HepG2 (cell line): ENCODE measurements around the gene IL24. TPM values are rescaled to one million over a fixed set of nuclear protein-coding genes. Genes with fewer than 3 reads are reported as not detected.

Experiments used
- ATAC-seq: fragments of 200-7000 bp; cut with Tn5 transposase; 3 replicates; pipeline ENCODE4 v1.9.1; 2020; ENCODE audit warnings: mild to moderate bottlenecking, moderate library complexity
- BruUV-seq: library from RNA; stranded (reverse); fragments of 400-500 nt; replicated peaks from 2 replicates; lab custom pipeline; 2021; lab: Mats Ljungman, UMichigan
- CTCF ChIA-PET: fragments of 300-600 bp; formaldehyde crosslinking; extraction: SDS; loops from one replicate; lab custom pipeline; 2021; ENCODE audit warnings: low total read pairs, inconsistent platforms, low intra/inter-chr PET ratio; lab: Yijun Ruan, JAX
- POLR2A ChIA-PET: fragments of 350-600 bp; sonication (Branson Sonifier 250); formaldehyde crosslinking; loops from one replicate; lab custom pipeline; 2020; ENCODE audit warnings: antibody characterized with exemption, inconsistent platforms; lab: Yijun Ruan, JAX
- DNase-seq: peaks from one replicate; pipeline ENCODE4 v3.0.0-alpha.2; 2015; ENCODE audit warnings: low spot score
- FAIRE-seq: peaks from 3 replicates; lab custom pipeline; 2011; peaks lifted over from hg19 to GRCh38; lab: Jason Lieb, UNC
- H2AFZ ChIP-seq: one replicate; pipeline ENCODE4 v1.6.1; 2011; ENCODE audit warnings: low read length, inconsistent platforms
- H3K27ac ChIP-seq: fragments of 300-600 bp; 3 replicates; pipeline ENCODE4 v1.8.0; 2011; ENCODE audit warnings: mixed run types, mild to moderate bottlenecking, mixed read lengths, low read length, inconsistent platforms; ENCODE audit not compliant: insufficient read depth; ENCODE audit errors: extremely low read length
- H3K27me3 ChIP-seq, 2 experiments: fragments of 200-600 bp in 1 of 2; 2 replicates in 1 of 2; 3 replicates in 1 of 2; pipeline versions ENCODE4 v1.6.0 to v1.8.0; 2011; ENCODE audit warnings: low read length in 2 of 2, mild to moderate bottlenecking in 2 of 2, moderate library complexity in 2 of 2, inconsistent platforms in 1 of 2; ENCODE audit not compliant: insufficient read depth in 2 of 2, control insufficient read depth in 1 of 2
- H3K36me3 ChIP-seq, 2 experiments: fragments of 200-600 bp in 1 of 2; replicated peaks in 1 of 2; 2 replicates in 1 of 2; 3 replicates in 1 of 2; pipeline versions ENCODE4 v1.5.1 to v1.8.0; 2011; ENCODE audit warnings: low read length in 2 of 2, inconsistent platforms in 1 of 2; ENCODE audit not compliant: insufficient read depth in 2 of 2, control insufficient read depth in 1 of 2
- H3K4me1 ChIP-seq: 2 replicates; pipeline ENCODE4 v1.5.1; 2012; ENCODE audit warnings: low read length, inconsistent platforms; ENCODE audit not compliant: insufficient read depth
- H3K4me2 ChIP-seq: 2 replicates; pipeline ENCODE4 v1.6.0; 2011; ENCODE audit warnings: low read depth, low read length, inconsistent platforms
- H3K4me3 ChIP-seq, 3 experiments: fragments of 200-600 bp in 1 of 3; sonication (generic), shearing (Covaris generic) in 1 of 3; replicated peaks in 1 of 3; 2 replicates each; pipeline ENCODE4 v1.5.1; 2011 to 2016; ENCODE audit warnings: low read length in 3 of 3, inconsistent platforms in 2 of 3, low read depth in 2 of 3, mild to moderate bottlenecking in 2 of 3, control low read depth in 1 of 3, mixed read lengths in 1 of 3; ENCODE audit not compliant: insufficient read depth in 1 of 3
- H3K79me2 ChIP-seq: one replicate; pipeline ENCODE4 v1.6.1; 2011; ENCODE audit warnings: low read length, inconsistent platforms; ENCODE audit not compliant: insufficient read depth
- H3K9ac ChIP-seq: 2 replicates; pipeline ENCODE4 v1.6.0; 2011; ENCODE audit warnings: mild to moderate bottlenecking, low read depth, low read length, inconsistent platforms; ENCODE audit not compliant: insufficient read depth
- H3K9me3 ChIP-seq: 2 replicates; pipeline ENCODE4 v1.5.1; 2012; ENCODE audit warnings: mild to moderate bottlenecking, low read length
- H4K20me1 ChIP-seq: 2 replicates; pipeline ENCODE4 v1.6.0; 2011; ENCODE audit warnings: inconsistent platforms, mild to moderate bottlenecking, low read length, moderate library complexity; ENCODE audit not compliant: insufficient read depth
- ARID5B ChIP-seq: IDR thresholded peaks from 2 replicates; pipeline ENCODE4 v1.4.0; 2020; ENCODE audit warnings: mild to moderate bottlenecking, missing genetic modification reagents
- GTF3A ChIP-seq: sonication (generic); formaldehyde crosslinking; conservative IDR thresholded peaks from 2 replicates; pipeline ENCODE4 v1.4.0; 2020; ENCODE audit warnings: mild to moderate bottlenecking, missing genetic modification reagents
- KDM3A ChIP-seq: IDR thresholded peaks from 2 replicates; pipeline ENCODE4 v1.6.1; 2018; ENCODE audit warnings: low read depth, missing compliant biosample characterization
- MAX ChIP-seq: IDR thresholded peaks from 2 replicates; pipeline ENCODE4 v1.6.1; 2012; ENCODE audit warnings: inconsistent platforms
- NCOA1 ChIP-seq: sonication (generic); formaldehyde crosslinking; IDR thresholded peaks from 2 replicates; pipeline ENCODE4 v1.9.0; 2021; ENCODE audit warnings: missing genetic modification reagents
- SYNCRIP ChIP-seq: fragments of 200-400 bp; formaldehyde crosslinking; IDR thresholded peaks from 2 replicates; pipeline ENCODE4 v1.6.1; 2018; ENCODE audit warnings: mild to moderate bottlenecking, low read depth, low read length; ENCODE audit not compliant: insufficient read depth
- THAP8 ChIP-seq: sonication (generic); formaldehyde crosslinking; IDR thresholded peaks from 2 replicates; pipeline ENCODE4 v1.5.1; 2020; ENCODE audit warnings: missing genetic modification reagents, mild to moderate bottlenecking, borderline replicate concordance
- ZNF12 ChIP-seq: sonication (generic); formaldehyde crosslinking; IDR thresholded peaks from 2 replicates; pipeline ENCODE4 v1.5.0; 2020; ENCODE audit warnings: missing genetic modification reagents
- ZNF30 ChIP-seq: sonication (generic); formaldehyde crosslinking; IDR thresholded peaks from 2 replicates; pipeline ENCODE4 v1.5.0; 2020; ENCODE audit warnings: mild to moderate bottlenecking, missing genetic modification reagents
- ZNF441 ChIP-seq: sonication (generic); formaldehyde crosslinking; IDR thresholded peaks from 2 replicates; pipeline ENCODE4 v1.7.0; 2021; ENCODE audit warnings: missing genetic modification reagents, borderline replicate concordance
- ZNF670 ChIP-seq: sonication (generic); formaldehyde crosslinking; IDR thresholded peaks from 2 replicates; pipeline ENCODE4 v1.8.0; 2022; ENCODE audit warnings: mild to moderate bottlenecking, missing genetic modification reagents, borderline replicate concordance
- ZNF720 ChIP-seq: sonication (generic); formaldehyde crosslinking; IDR thresholded peaks from 2 replicates; pipeline ENCODE4 v1.4.0; 2020; ENCODE audit warnings: missing genetic modification reagents
- ZSCAN25 ChIP-seq: sonication (generic); formaldehyde crosslinking; IDR thresholded peaks from 2 replicates; pipeline ENCODE4 v1.8.0; 2022; ENCODE audit warnings: mild to moderate bottlenecking, missing genetic modification reagents
- WGBS: methylation state at CpG from one replicate; pipeline ENCODE4 v1.1.6; 2017; ENCODE audit warnings: low lambda C conversion rate; 5-methylcytosine and 5-hydroxymethylcytosine counted together
- in situ Hi-C: cut with HindIII; loops from 2 replicates; pipeline ENCODE4 v1.10.0; 2017; ENCODE audit warnings: low pct_unique_long_range_greater_than_20kb; ENCODE audit not compliant: extremely low pct_ligation_motif_present
- intact Hi-C: fragments of 100-400 bp; cut with micrococcal nuclease; formaldehyde crosslinking; loops from one replicate; pipeline ENCODE4 v1.10.0; 2022; ENCODE audit not compliant: unreplicated experiment
- polyA plus RNA-seq, 8 experiments: library from polyadenylated mRNA; depleted of rRNA in 3 of 8; stranded (reverse) in 7 of 8; unstranded in 1 of 8; fragments of >200 nt; fragmentation: Illumina TruSeq in 4 of 8; extraction: Trizol in 4 of 8; gene quantifications; 2 replicates each; pipeline versions ENCODE4 v1.2.1 to v1.2.3, GENCODE V29; 2011 to 2016; ENCODE audit warnings: low read depth in 4 of 8, missing spikeins in 1 of 8, mixed read lengths in 1 of 8; ENCODE audit not compliant: insufficient read depth in 1 of 8
- total RNA-seq, 5 experiments: library from RNA; depleted of rRNA; stranded (reverse); fragments of >200 nt; fragmentation: Illumina TruSeq; extraction: Trizol; gene quantifications; 2 replicates each; pipeline ENCODE4 v1.2.3, GENCODE V29; 2016; ENCODE audit warnings: low read depth in 1 of 5

The IL24 gene
- total and polyA plus RNA-seq, 2 of the 13 experiments (the other 11 are each of a cell fraction or from before 2014, with no cell fraction given), result not detected

- no peak for TF ChIP-seq ZNF441 (CRISPR knock-in tag)
- TF ChIP-seq ZNF670 (CRISPR knock-in tag), result no peak
Observed at GRCh38 chr1:206885341-206886060, 11.7 kb upstream of the IL24 start (continued).

GRCh38 chr1:206886831-206887230, 10.4 kb upstream of the IL24 start:
- no peaks in the 10 kb centered on the region for H4K20me1 ChIP-seq
- no TSS peak for BruUV-seq

More at GRCh38 chr1:206886831-206887230, 10.4 kb upstream of the IL24 start:
- Histone ChIP-seq H3K4me1 (no peaks in the 10 kb centered on the region), H3K4me3 (no peak overlapping the region), H3K36me3 (no peaks in the 10 kb centered on the region), H2AFZ (no peak overlapping the region), H3K9ac (no peak overlapping the region), H3K4me2 (no peak overlapping the region), H3K27me3 (peaks cover 0 to 33% of the 10 kb centered on the region in 2 experiments; a peak in 3 of 5 replicates), H3K79me2 (no peaks in the 10 kb centered on the region), H3K27ac (no peak overlapping the region), H3K9me3 (no peaks in the 10 kb centered on the region)
- 0% methylated on average over 1 of the region's 1 CpG for WGBS
- no peak for TF ChIP-seq ZNF12 (CRISPR knock-in tag)
- no peak for TF ChIP-seq ZSCAN25
- TF ChIP-seq MAX, result no peak
- no peak for TF ChIP-seq ZNF720
- TF ChIP-seq SYNCRIP, result no peak
- no peak for TF ChIP-seq NCOA1 (CRISPR knock-in tag)
- no peak for TF ChIP-seq THAP8 (CRISPR knock-in tag)
- no peak for TF ChIP-seq KDM3A (CRISPR knock-in tag)
- TF ChIP-seq ZNF30 (CRISPR knock-in tag), result no peak
- TF ChIP-seq ARID5B (CRISPR knock-in tag), result no peak
- no peak for TF ChIP-seq GTF3A (CRISPR knock-in tag)
- FAIRE-seq (no peak), DNase-seq (no peak), ATAC-seq (no peak)
- intact Hi-C loops (no loop called here), in situ Hi-C loops (no loop called here)
- CTCF ChIA-PET, result no interaction called here
- POLR2A ChIA-PET, result no interaction called here
